ENCODE results near the gene CDYL.
A peak's percentile ranks its signal among the peaks of the same experiment; 100 is the strongest.

Gene CDYL

GRCh38 chr6:4925580-4925979 is 149.4 kb downstream of the CDYL start:
- H2BK15ac ChIP-seq (ENCODE audit: low read length): no peak overlapping the region
- peaks cover 2% of the 10 kb centered on the region for H3K79me1 ChIP-seq (ENCODE audit: low read depth, low read length)
- DNase-seq (ENCODE audit: low spot score): no peak
- no peak overlapping the region for H2BK5ac ChIP-seq (ENCODE audit: low read length)
- peaks cover 0 to 7% of the 10 kb centered on the region in 2 donors for H3K9me3 ChIP-seq (replicated peaks in 1 of 2; ENCODE audit: control insufficient read depth in 2 of 2, insufficient read depth in 1 of 2, low read depth in 1 of 2, low read length in 2 of 2)
- no peak overlapping the region for H2BK12ac ChIP-seq (ENCODE audit: low read length)
- H2AFZ ChIP-seq (ENCODE audit: low read length): no peak overlapping the region
- H3K4me2 ChIP-seq (ENCODE audit: insufficient read depth, low read length, poor library complexity, severe bottlenecking): no peak overlapping the region
- peak overlapping the region; percentile 50 for H3K14ac ChIP-seq (ENCODE audit: low read length)
- WGBS, 2 donors (ENCODE audit: extremely low coverage in 2 of 2, insufficient read length in 2 of 2, insufficient replicate concordance in 1 of 2): no CpG with 5 or more reads among the region's 12 CpGs
- H2AK5ac ChIP-seq (ENCODE audit: low read depth, low read length): no peak overlapping the region
- no peak overlapping the region for H3K23ac ChIP-seq (ENCODE audit: low read depth, low read length, poor library complexity)
- no peak overlapping the region for H3K27ac ChIP-seq (replicated peaks; ENCODE audit: low read length)
- H3K4me1 ChIP-seq (ENCODE audit: control insufficient read depth in 2 of 2, insufficient read depth in 1 of 2, low read depth in 1 of 2, low read length in 2 of 2): peaks cover 0 to 6% of the 10 kb centered on the region in 2 donors
- peak overlapping the region; percentile 46 for H3K18ac ChIP-seq (ENCODE audit: low read length)
- no peak overlapping the region for H2BK120ac ChIP-seq (ENCODE audit: low read depth, low read length)
- no peaks in the 10 kb centered on the region for H3K27me3 ChIP-seq (ENCODE audit: control insufficient read depth in 3 of 3, insufficient read depth in 3 of 3, low read depth in 1 of 3, low read length in 3 of 3)
- H3K36me3 ChIP-seq (replicated peaks in 1 of 2; ENCODE audit: control insufficient read depth in 2 of 2, insufficient read depth in 2 of 2, low read length in 2 of 2): no peaks in the 10 kb centered on the region
- H4K8ac ChIP-seq (ENCODE audit: low read depth, low read length): no peak overlapping the region
- H3K4ac ChIP-seq (ENCODE audit: low read length): no peak overlapping the region
- H3K4me3 ChIP-seq (ENCODE audit: low read length in 2 of 2): no peak overlapping the region
- H3K9ac ChIP-seq (ENCODE audit: low read depth, low read length, poor library complexity): peak overlapping the region; percentile 40
- no peak overlapping the region for H4K91ac ChIP-seq (ENCODE audit: low read depth, low read length, poor library complexity)

GRCh38 chr6:4928426-4928825 is 152.2 kb downstream of the CDYL start:
- Histone ChIP-seq H2BK15ac (ENCODE audit: low read length) (no peak overlapping the region), H3K27ac (replicated peaks; ENCODE audit: low read length) (no peak overlapping the region), H4K91ac (ENCODE audit: low read depth, low read length, poor library complexity) (no peak overlapping the region), H2BK120ac (ENCODE audit: low read depth, low read length) (no peak overlapping the region), H3K27me3 (ENCODE audit: control insufficient read depth in 3 of 3, insufficient read depth in 3 of 3, low read depth in 1 of 3, low read length in 3 of 3) (no peaks in the 10 kb centered on the region), H2BK5ac (ENCODE audit: low read length) (no peak overlapping the region), H3K36me3 (replicated peaks in 1 of 2; ENCODE audit: control insufficient read depth in 2 of 2, insufficient read depth in 2 of 2, low read length in 2 of 2) (no peaks in the 10 kb centered on the region), H3K9ac (ENCODE audit: low read depth, low read length, poor library complexity) (no peak overlapping the region), H3K4me2 (ENCODE audit: insufficient read depth, low read length, poor library complexity, severe bottlenecking) (no peak overlapping the region), H2AFZ (ENCODE audit: low read length) (no peak overlapping the region), H3K4ac (ENCODE audit: low read length) (no peak overlapping the region), H3K79me1 (ENCODE audit: low read depth, low read length) (no peaks in the 10 kb centered on the region), H4K8ac (ENCODE audit: low read depth, low read length) (no peak overlapping the region), H3K18ac (ENCODE audit: low read length) (no peak overlapping the region), H2BK12ac (ENCODE audit: low read length) (no peak overlapping the region), H2AK5ac (ENCODE audit: low read depth, low read length) (no peak overlapping the region), H3K14ac (ENCODE audit: low read length) (no peak overlapping the region), H3K23ac (ENCODE audit: low read depth, low read length, poor library complexity) (no peak overlapping the region), H3K4me3 (ENCODE audit: low read length in 2 of 2) (no peak overlapping the region), H3K9me3 (replicated peaks in 1 of 2; ENCODE audit: control insufficient read depth in 2 of 2, insufficient read depth in 1 of 2, low read depth in 1 of 2, low read length in 2 of 2) (peaks cover 0 to 3% of the 10 kb centered on the region in 2 donors), H3K4me1 (ENCODE audit: control insufficient read depth in 2 of 2, insufficient read depth in 1 of 2, low read depth in 1 of 2, low read length in 2 of 2) (peaks cover 0 to 17% of the 10 kb centered on the region in 2 donors)
- WGBS, 2 donors (ENCODE audit: extremely low coverage in 2 of 2, insufficient read length in 2 of 2, insufficient replicate concordance in 1 of 2): no CpG with 5 or more reads among the region's 3 CpGs
- DNase-seq (ENCODE audit: low spot score): no peak

- peaks cover 0 to 17% of the 10 kb centered on the region in 2 donors for H3K4me1 ChIP-seq (ENCODE audit: control insufficient read depth in 2 of 2, insufficient read depth in 1 of 2, low read depth in 1 of 2, low read length in 2 of 2)
- H3K23ac ChIP-seq (ENCODE audit: low read depth, low read length, poor library complexity): no peak overlapping the region
- no peak overlapping the region for H3K4me3 ChIP-seq (ENCODE audit: low read length in 2 of 2)
- no peaks in the 10 kb centered on the region for H3K79me1 ChIP-seq (ENCODE audit: low read depth, low read length)
- H2BK120ac ChIP-seq (ENCODE audit: low read depth, low read length): no peak overlapping the region
- no peak overlapping the region for H3K9ac ChIP-seq (ENCODE audit: low read depth, low read length, poor library complexity)
- H2BK15ac ChIP-seq (ENCODE audit: low read length): no peak overlapping the region
- H2BK5ac ChIP-seq (ENCODE audit: low read length): no peak overlapping the region
- no peaks in the 10 kb centered on the region for H3K27me3 ChIP-seq (ENCODE audit: control insufficient read depth in 3 of 3, insufficient read depth in 3 of 3, low read depth in 1 of 3, low read length in 3 of 3)
- no peak overlapping the region for H3K27ac ChIP-seq (replicated peaks; ENCODE audit: low read length)
- H3K9me3 ChIP-seq (replicated peaks in 1 of 2; ENCODE audit: control insufficient read depth in 2 of 2, insufficient read depth in 1 of 2, low read depth in 1 of 2, low read length in 2 of 2): peaks cover 0 to 3% of the 10 kb centered on the region in 2 donors
- no peak overlapping the region for H3K4ac ChIP-seq (ENCODE audit: low read length)
- H4K91ac ChIP-seq (ENCODE audit: low read depth, low read length, poor library complexity): no peak overlapping the region
- DNase-seq (ENCODE audit: low spot score): no peak
- no peak overlapping the region for H3K4me2 ChIP-seq (ENCODE audit: insufficient read depth, low read length, poor library complexity, severe bottlenecking)
- H3K14ac ChIP-seq (ENCODE audit: low read length): no peak overlapping the region
- no peak overlapping the region for H2AK5ac ChIP-seq (ENCODE audit: low read depth, low read length)
- H3K36me3 ChIP-seq (replicated peaks in 1 of 2; ENCODE audit: control insufficient read depth in 2 of 2, insufficient read depth in 2 of 2, low read length in 2 of 2): no peaks in the 10 kb centered on the region
- no CpG with 5 or more reads among the region's 1 CpG for WGBS, 2 donors (ENCODE audit: extremely low coverage in 2 of 2, insufficient read length in 2 of 2, insufficient replicate concordance in 1 of 2)
- H4K8ac ChIP-seq (ENCODE audit: low read depth, low read length): no peak overlapping the region
- no peak overlapping the region for H3K18ac ChIP-seq (ENCODE audit: low read length)
- H2AFZ ChIP-seq (ENCODE audit: low read length): no peak overlapping the region
- no peak overlapping the region for H2BK12ac ChIP-seq (ENCODE audit: low read length)
Measured at GRCh38 chr6:4929097-4929718, 153.0 kb downstream of the CDYL start.

GRCh38 chr6:4930025-4930691 is 154.0 kb downstream of the CDYL start:
- Histone ChIP-seq H3K27ac (replicated peaks; ENCODE audit: low read length) (no peak overlapping the region), H2BK12ac (ENCODE audit: low read length) (no peak overlapping the region), H3K18ac (ENCODE audit: low read length) (no peak overlapping the region), H4K8ac (ENCODE audit: low read depth, low read length) (no peak overlapping the region), H3K79me1 (ENCODE audit: low read depth, low read length) (no peaks in the 10 kb centered on the region), H2AFZ (ENCODE audit: low read length) (no peak overlapping the region), H3K14ac (ENCODE audit: low read length) (no peak overlapping the region), H3K36me3 (replicated peaks in 1 of 2; ENCODE audit: control insufficient read depth in 2 of 2, insufficient read depth in 2 of 2, low read length in 2 of 2) (peaks cover 0 to 2% of the 10 kb centered on the region in 2 donors), H3K27me3 (ENCODE audit: control insufficient read depth in 3 of 3, insufficient read depth in 3 of 3, low read depth in 1 of 3, low read length in 3 of 3) (no peaks in the 10 kb centered on the region), H3K4ac (ENCODE audit: low read length) (no peak overlapping the region), H2BK5ac (ENCODE audit: low read length) (no peak overlapping the region), H3K4me1 (ENCODE audit: control insufficient read depth in 2 of 2, insufficient read depth in 1 of 2, low read depth in 1 of 2, low read length in 2 of 2) (peaks cover 0 to 17% of the 10 kb centered on the region in 2 donors), H3K9me3 (replicated peaks in 1 of 2; ENCODE audit: control insufficient read depth in 2 of 2, insufficient read depth in 1 of 2, low read depth in 1 of 2, low read length in 2 of 2) (no peaks in the 10 kb centered on the region), H2AK5ac (ENCODE audit: low read depth, low read length) (no peak overlapping the region), H4K91ac (ENCODE audit: low read depth, low read length, poor library complexity) (no peak overlapping the region), H3K4me3 (ENCODE audit: low read length in 2 of 2) (no peak overlapping the region), H3K23ac (ENCODE audit: low read depth, low read length, poor library complexity) (no peak overlapping the region), H3K9ac (ENCODE audit: low read depth, low read length, poor library complexity) (no peak overlapping the region), H2BK15ac (ENCODE audit: low read length) (no peak overlapping the region), H3K4me2 (ENCODE audit: insufficient read depth, low read length, poor library complexity, severe bottlenecking) (no peak overlapping the region), H2BK120ac (ENCODE audit: low read depth, low read length) (no peak overlapping the region)
- WGBS, 2 donors (ENCODE audit: extremely low coverage in 2 of 2, insufficient read length in 2 of 2, insufficient replicate concordance in 1 of 2): no CpG with 5 or more reads among the region's 4 CpGs
- no peak for DNase-seq (ENCODE audit: low spot score)

All from neuronal stem cell (in vitro differentiated cells).